KG1 (cell line): ENCODE measurements around the gene MROH2A.

Experiments
- DNase-seq: peaks from one replicate; lab custom pipeline; 2025; lab: John Stamatoyannopoulos, UW

The MROH2A gene

GRCh38 chr2:233761040-233761769 is 16.9 kb upstream of the MROH2A start:
- DNase-seq, result no peak

GRCh38 chr2:233764264-233764663 is 13.9 kb upstream of the MROH2A start:
- DNase-seq, result no peak

GRCh38 chr2:233764761-233765160 is 13.4 kb upstream of the MROH2A start:
- DNase-seq, result no peak

- DNase-seq, result no peak
Observed at GRCh38 chr2:233766416-233766815, 11.7 kb upstream of the MROH2A start.

- no peak for DNase-seq
Observed at GRCh38 chr2:233768076-233768475, 10.1 kb upstream of the MROH2A start.

- no peak for DNase-seq
Observed at GRCh38 chr2:233769260-233769659, 8.9 kb upstream of the MROH2A start.

GRCh38 chr2:233772153-233772552 is 6.0 kb upstream of the MROH2A start:
- DNase-seq, result no peak

GRCh38 chr2:233772583-233772982 is 5.5 kb upstream of the MROH2A start:
- DNase-seq, result no peak

- no peak for DNase-seq
Observed at GRCh38 chr2:233773854-233774253, 4.3 kb upstream of the MROH2A start.

- DNase-seq, result no peak
Observed at GRCh38 chr2:233775414-233775813, 2.7 kb upstream of the MROH2A start.

GRCh38 chr2:233779722-233780121 is 1.6 kb downstream of the MROH2A start:
- DNase-seq, result no peak

- no peak for DNase-seq
Observed at GRCh38 chr2:233780771-233781170, 2.6 kb downstream of the MROH2A start.

- DNase-seq, result no peak
Observed at GRCh38 chr2:233789554-233789953, 11.4 kb downstream of the MROH2A start.

GRCh38 chr2:233791151-233791882 is 13.2 kb downstream of the MROH2A start:
- DNase-seq, result no peak

GRCh38 chr2:233791883-233792329 is 13.8 kb downstream of the MROH2A start:
- no peak for DNase-seq

GRCh38 chr2:233792720-233793119 is 14.6 kb downstream of the MROH2A start:
- no peak for DNase-seq

- DNase-seq, result no peak
Observed at GRCh38 chr2:233793465-233794127, 15.5 kb downstream of the MROH2A start.

- DNase-seq, result no peak
Observed at GRCh38 chr2:233794128-233794658, 16.1 kb downstream of the MROH2A start.

- DNase-seq, result no peak
Observed at GRCh38 chr2:233795735-233796171, 17.6 kb downstream of the MROH2A start.

GRCh38 chr2:233796254-233796653 is 18.1 kb downstream of the MROH2A start:
- no peak for DNase-seq

- no peak for DNase-seq
Observed at GRCh38 chr2:233798335-233799086, 20.4 kb downstream of the MROH2A start.
